Measurements from ENCODE around the gene IRX2.

The IRX2 gene

GRCh38 chr5:2708751-2709150, 42.7 kb downstream of the IRX2 start:
- TF ChIP-seq CTCF (IDR thresholded peaks at IDR 0.05; ENCODE audit: poor library complexity, severe bottlenecking) = no peak
- Histone ChIP-seq H3K9me3 (ENCODE audit: severe bottlenecking) (no peaks in the 10 kb centered on the region), H3K27ac (ENCODE audit: poor library complexity, severe bottlenecking) (no peak overlapping the region), H3K36me3 (ENCODE audit: low read depth) (no peaks in the 10 kb centered on the region), H3K4me3 (ENCODE audit: severe bottlenecking) (no peak overlapping the region), H3K27me3 (ENCODE audit: insufficient read depth, poor library complexity, severe bottlenecking) (peaks cover 3% of the 10 kb centered on the region), H3K4me1 (ENCODE audit: insufficient read depth, poor library complexity, severe bottlenecking) (no peaks in the 10 kb centered on the region)
- ATAC-seq (ENCODE audit: low read depth) = no peak
- peak; percentile 43 for DNase-seq (ENCODE audit: low spot score)

- Histone ChIP-seq H3K27me3 (ENCODE audit: insufficient read depth, poor library complexity, severe bottlenecking) (peaks cover 3% of the 10 kb centered on the region), H3K4me1 (ENCODE audit: insufficient read depth, poor library complexity, severe bottlenecking) (no peaks in the 10 kb centered on the region), H3K36me3 (ENCODE audit: low read depth) (no peaks in the 10 kb centered on the region), H3K4me3 (ENCODE audit: severe bottlenecking) (no peak overlapping the region), H3K27ac (ENCODE audit: poor library complexity, severe bottlenecking) (no peak overlapping the region), H3K9me3 (ENCODE audit: severe bottlenecking) (no peaks in the 10 kb centered on the region)
- no peak for TF ChIP-seq CTCF (IDR thresholded peaks at IDR 0.05; ENCODE audit: poor library complexity, severe bottlenecking)
- DNase-seq (ENCODE audit: low spot score) (no peak), ATAC-seq (ENCODE audit: low read depth) (no peak)
These were observed 43.3 kb downstream of the IRX2 start for GRCh38 chr5:2708132-2708531.

GRCh38 chr5:2705861-2706260, 45.6 kb downstream of the IRX2 start:
- H3K36me3 ChIP-seq (ENCODE audit: low read depth) = no peaks in the 10 kb centered on the region
- H3K4me1 ChIP-seq (ENCODE audit: insufficient read depth, poor library complexity, severe bottlenecking) = no peaks in the 10 kb centered on the region
- ATAC-seq (ENCODE audit: low read depth) (no peak), DNase-seq (ENCODE audit: low spot score) (no peak)
- TF ChIP-seq CTCF (IDR thresholded peaks at IDR 0.05; ENCODE audit: poor library complexity, severe bottlenecking) = no peak
- peaks cover 3% of the 10 kb centered on the region for H3K27me3 ChIP-seq (ENCODE audit: insufficient read depth, poor library complexity, severe bottlenecking)
- H3K27ac ChIP-seq (ENCODE audit: poor library complexity, severe bottlenecking) = no peak overlapping the region
- H3K9me3 ChIP-seq (ENCODE audit: severe bottlenecking) = no peaks in the 10 kb centered on the region
- H3K4me3 ChIP-seq (ENCODE audit: severe bottlenecking) = no peak overlapping the region

- ATAC-seq (ENCODE audit: low read depth) (no peak), DNase-seq (ENCODE audit: low spot score) (no peak)
- H3K36me3 ChIP-seq (ENCODE audit: low read depth) = no peaks in the 10 kb centered on the region
- no peak overlapping the region for H3K4me3 ChIP-seq (ENCODE audit: severe bottlenecking)
- H3K9me3 ChIP-seq (ENCODE audit: severe bottlenecking) = no peaks in the 10 kb centered on the region
- H3K27ac ChIP-seq (ENCODE audit: poor library complexity, severe bottlenecking) = no peak overlapping the region
- TF ChIP-seq CTCF (IDR thresholded peaks at IDR 0.05; ENCODE audit: poor library complexity, severe bottlenecking) = no peak
- H3K4me1 ChIP-seq (ENCODE audit: insufficient read depth, poor library complexity, severe bottlenecking) = no peaks in the 10 kb centered on the region
- H3K27me3 ChIP-seq (ENCODE audit: insufficient read depth, poor library complexity, severe bottlenecking) = peaks cover 3% of the 10 kb centered on the region
These were observed 46.5 kb downstream of the IRX2 start for GRCh38 chr5:2704806-2705645.

- ATAC-seq (ENCODE audit: low read depth) (no peak), DNase-seq (ENCODE audit: low spot score) (no peak)
- Histone ChIP-seq H3K27me3 (ENCODE audit: insufficient read depth, poor library complexity, severe bottlenecking) (peaks cover 3% of the 10 kb centered on the region), H3K36me3 (ENCODE audit: low read depth) (no peaks in the 10 kb centered on the region), H3K4me1 (ENCODE audit: insufficient read depth, poor library complexity, severe bottlenecking) (no peaks in the 10 kb centered on the region), H3K9me3 (ENCODE audit: severe bottlenecking) (no peaks in the 10 kb centered on the region), H3K4me3 (ENCODE audit: severe bottlenecking) (no peak overlapping the region), H3K27ac (ENCODE audit: poor library complexity, severe bottlenecking) (no peak overlapping the region)
- no peak for TF ChIP-seq CTCF (IDR thresholded peaks at IDR 0.05; ENCODE audit: poor library complexity, severe bottlenecking)
These were observed 47.4 kb downstream of the IRX2 start for GRCh38 chr5:2704111-2704510.
